Measurements from ENCODE around the gene MTA2. TPM values are rescaled to one million over a fixed set of nuclear protein-coding genes. Genes with fewer than 3 reads are reported as not detected.
"Not testable (repeated sequence)": the region's sequence is repeated elsewhere in the genome, so short reads cannot be mapped to it uniquely, and the experiment has no call there.

MTA2 gene
- total RNA-seq, 1 donor from 2014 or later = 224 TPM

DNA sequence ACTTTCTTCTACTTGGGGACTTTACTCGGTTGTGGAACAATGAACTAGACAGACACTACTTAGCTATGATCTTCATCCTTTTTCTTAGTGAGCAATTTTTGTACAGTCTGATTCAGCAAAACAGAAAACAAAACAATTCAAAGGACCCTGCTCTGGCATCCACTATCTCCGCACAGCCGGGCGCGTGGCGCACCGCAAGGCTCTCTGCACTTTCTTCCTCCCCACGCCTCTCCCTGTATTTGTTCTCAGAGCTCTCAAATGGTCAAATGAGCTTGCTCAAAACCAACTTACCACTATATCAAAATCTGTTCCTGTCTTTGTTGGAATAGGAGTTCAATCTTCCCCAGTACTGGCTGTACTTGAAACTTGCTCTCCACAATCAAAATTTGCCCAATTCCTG, 35.4 kb downstream of the MTA2 start:
- H3K9me3 Mint-ChIP-seq = no peaks in the 10 kb centered on the region

GRCh38 chr11:62565100-62565802, 36.4 kb downstream of the MTA2 start:
- Mint-ChIP-seq H3K27me3 (ENCODE audit: insufficient read depth) (no peaks in the 10 kb centered on the region), H3K9me3 (no peaks in the 10 kb centered on the region), H3K4me3 (no peak overlapping the region), H3K27ac (peak overlapping the region; percentile 20), H3K36me3 (ENCODE audit: low read depth) (peaks cover 54% of the 10 kb centered on the region), H3K4me1 (ENCODE audit: low read depth) (peaks cover 43% of the 10 kb centered on the region)
- intact Hi-C loops (cut with micrococcal nuclease) = no loop called here
- no peak for DNase-seq (ENCODE audit: low spot score)

More for the DNA sequence above, 35.4 kb downstream of the MTA2 start:
- Mint-ChIP-seq H3K4me1 (ENCODE audit: low read depth) (peaks cover 43% of the 10 kb centered on the region), H3K27ac (peak overlapping the region; percentile 37), H3K4me3 (no peak overlapping the region), H3K36me3 (ENCODE audit: low read depth) (peaks cover 55% of the 10 kb centered on the region), H3K27me3 (ENCODE audit: insufficient read depth) (no peaks in the 10 kb centered on the region)
- intact Hi-C loops (cut with micrococcal nuclease) = no loop called here
- DNase-seq (ENCODE audit: low spot score) = no peak

DNA sequence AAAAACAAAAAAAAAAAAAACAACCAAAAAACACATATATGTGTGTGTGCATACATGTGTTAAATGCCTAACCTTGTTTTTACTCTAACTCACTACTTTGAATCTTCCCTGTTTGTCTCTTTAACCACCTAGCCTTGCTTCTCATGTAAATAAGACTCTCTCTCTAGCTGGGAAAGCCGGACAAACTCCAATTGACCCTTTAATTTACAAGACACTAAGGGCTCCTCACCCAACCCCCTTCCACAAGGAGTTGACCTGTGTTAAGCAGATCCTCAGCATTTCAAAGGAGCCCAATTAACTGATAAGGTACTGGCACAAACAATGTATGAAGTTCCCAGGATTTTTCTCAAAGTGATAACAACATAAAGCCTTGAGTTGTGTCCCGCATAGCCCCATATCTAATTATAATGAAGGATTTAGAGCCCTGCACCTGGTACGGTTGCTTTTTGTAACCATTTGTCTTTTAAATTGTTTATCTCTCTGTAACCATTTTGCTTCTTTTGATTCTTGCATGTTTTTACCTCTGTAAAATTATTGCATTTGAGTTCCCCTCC, 39.9 kb downstream of the MTA2 start:
- intact Hi-C loops (cut with micrococcal nuclease); H3K9me3 Mint-ChIP-seq; H3K4me3 Mint-ChIP-seq; H3K27me3 Mint-ChIP-seq (ENCODE audit: insufficient read depth); DNase-seq (ENCODE audit: low spot score): not testable (repeated sequence)
- Mint-ChIP-seq H3K4me1 (ENCODE audit: low read depth) (peaks cover 62% of the 10 kb centered on the region), H3K36me3 (ENCODE audit: low read depth) (peaks cover 58% of the 10 kb centered on the region), H3K27ac (peak overlapping the region; percentile 54)

GRCh38 chr11:62560566-62561103, 41.0 kb downstream of the MTA2 start:
- Mint-ChIP-seq H3K4me3 (no peak overlapping the region), H3K4me1 (ENCODE audit: low read depth) (peaks cover 62% of the 10 kb centered on the region), H3K27ac (peak overlapping the region; percentile 41), H3K36me3 (ENCODE audit: low read depth) (peaks cover 47% of the 10 kb centered on the region), H3K27me3 (ENCODE audit: insufficient read depth) (no peaks in the 10 kb centered on the region), H3K9me3 (no peaks in the 10 kb centered on the region)
- intact Hi-C loops (cut with micrococcal nuclease) = loop anchor here (1.0 kb wide), 4 partner anchors 15 to 166 kb away; no protein-coding TSS in a partner anchor
- peak; percentile 62 for DNase-seq (ENCODE audit: low spot score)

DNA sequence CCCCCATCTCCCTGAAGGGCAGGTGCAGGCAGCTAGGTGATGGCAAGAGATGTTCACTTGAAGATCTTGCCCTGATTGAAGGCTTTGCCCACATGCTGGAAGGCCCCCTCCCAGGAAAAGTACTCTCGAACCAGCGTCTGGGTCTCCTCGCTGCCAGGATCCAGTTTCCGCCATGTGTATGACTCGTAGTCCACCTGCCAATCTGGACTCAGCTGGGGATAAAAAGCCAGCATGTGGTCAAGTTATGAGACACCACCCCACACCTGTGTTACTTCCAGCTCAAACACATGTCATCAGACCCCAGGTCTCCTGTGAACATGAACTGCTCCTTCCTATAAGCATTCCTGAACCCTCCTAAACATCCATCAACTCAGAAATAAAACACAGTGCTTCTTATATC, 42.0 kb downstream of the MTA2 start:
- peak overlapping the region; percentile 74 for H3K27ac Mint-ChIP-seq
- H3K4me3 Mint-ChIP-seq = peak overlapping the region; percentile 53
- H3K4me1 Mint-ChIP-seq (ENCODE audit: low read depth) = peaks cover 68% of the 10 kb centered on the region
- not testable (repeated sequence) for H3K9me3 Mint-ChIP-seq; H3K27me3 Mint-ChIP-seq (ENCODE audit: insufficient read depth); DNase-seq (ENCODE audit: low spot score)
- intact Hi-C loops (cut with micrococcal nuclease) = loop anchor here (1.0 to 5.0 kb wide), 6 partner anchors 14 to 592 kb away; partner anchors contain the start of gene FTH1
- H3K36me3 Mint-ChIP-seq (ENCODE audit: low read depth) = peaks cover 42% of the 10 kb centered on the region

GRCh38 chr11:62559204-62559603, 42.5 kb downstream of the MTA2 start:
- no peaks in the 10 kb centered on the region for H3K9me3 Mint-ChIP-seq
- intact Hi-C loops (cut with micrococcal nuclease) = loop anchor here (5.0 kb wide), 2 partner anchors 298 to 592 kb away; partner anchors contain the start of gene FTH1
- no peaks in the 10 kb centered on the region for H3K27me3 Mint-ChIP-seq (ENCODE audit: insufficient read depth)
- peak overlapping the region; percentile 53 for H3K4me3 Mint-ChIP-seq
- H3K36me3 Mint-ChIP-seq (ENCODE audit: low read depth) = peaks cover 45% of the 10 kb centered on the region
- no peak for DNase-seq (ENCODE audit: low spot score)
- H3K27ac Mint-ChIP-seq = peak overlapping the region; percentile 74
- H3K4me1 Mint-ChIP-seq (ENCODE audit: low read depth) = peaks cover 72% of the 10 kb centered on the region

DNA sequence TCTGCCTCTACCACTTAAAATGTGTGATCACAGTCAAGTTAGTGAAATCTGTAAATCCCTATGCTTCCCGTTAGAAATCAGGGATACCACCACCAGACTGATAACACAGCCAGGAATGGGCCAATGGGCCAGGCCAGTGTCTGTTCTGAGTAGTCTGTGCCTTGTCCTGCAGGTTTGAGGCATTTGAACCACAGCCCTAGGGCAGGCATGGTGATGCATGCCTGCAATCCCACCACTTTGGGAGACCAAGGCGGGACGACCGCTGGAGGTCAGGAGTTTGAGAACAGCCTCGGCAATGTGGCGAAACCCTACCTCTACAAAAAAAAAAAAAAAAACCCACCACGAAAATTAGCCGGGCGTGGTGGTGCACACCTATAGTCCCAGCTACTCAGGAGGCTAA, 43.0 kb downstream of the MTA2 start:
- Mint-ChIP-seq H3K27me3 (ENCODE audit: insufficient read depth) (no peaks in the 10 kb centered on the region), H3K4me1 (ENCODE audit: low read depth) (peaks cover 78% of the 10 kb centered on the region), H3K36me3 (ENCODE audit: low read depth) (peaks cover 43% of the 10 kb centered on the region), H3K27ac (peak overlapping the region; percentile 74), H3K4me3 (peak overlapping the region; percentile 9), H3K9me3 (no peaks in the 10 kb centered on the region)
- intact Hi-C loops (cut with micrococcal nuclease) = loop anchor here (5.0 kb wide), 2 partner anchors 299 to 591 kb away; partner anchors contain the start of gene FTH1
- DNase-seq (ENCODE audit: low spot score) = no peak

DNA sequence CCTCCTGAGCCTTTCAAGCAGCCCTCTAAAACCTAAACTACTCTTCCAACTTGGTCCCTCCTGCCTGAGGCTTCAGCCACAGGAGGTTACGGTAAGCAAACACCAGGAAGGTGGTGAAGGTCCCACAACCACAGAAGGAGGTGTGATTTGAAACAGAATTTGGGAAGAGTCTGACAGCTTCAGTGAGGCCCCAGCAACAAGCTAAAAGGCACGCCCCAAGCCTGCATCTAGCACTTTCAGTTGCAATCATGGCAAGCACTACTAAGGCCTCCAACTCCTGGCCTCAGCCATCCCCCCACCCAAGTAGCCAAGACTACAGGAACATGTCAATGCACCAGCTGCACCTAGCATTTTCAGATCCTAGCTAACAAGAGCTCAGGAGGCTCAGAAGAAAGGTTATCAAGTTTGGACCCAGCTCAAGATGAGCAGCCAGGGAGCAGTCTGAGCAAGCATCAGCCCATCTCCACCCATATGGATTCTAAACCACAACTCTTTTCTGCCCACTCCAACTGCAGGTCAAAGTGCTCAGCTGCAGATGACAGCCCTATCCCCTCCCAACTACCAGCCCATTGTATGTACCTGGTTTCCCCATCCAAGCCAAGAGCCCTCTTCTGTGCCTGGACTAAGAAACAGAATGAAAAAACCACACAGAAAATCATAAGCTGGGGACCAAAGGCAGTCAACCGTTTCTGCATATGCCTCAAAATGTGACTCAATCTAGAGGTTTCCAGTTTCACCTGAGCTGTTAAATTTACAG, 44.6 kb downstream of the MTA2 start:
- H3K27me3 Mint-ChIP-seq (ENCODE audit: insufficient read depth) = no peaks in the 10 kb centered on the region
- peak; percentile 82 for DNase-seq (ENCODE audit: low spot score)
- intact Hi-C loops (cut with micrococcal nuclease) = loop anchor here (1.0 to 5.0 kb wide), 9 partner anchors 11 to 590 kb away; partner anchors contain the start of genes AHNAK, C11orf98, CSKMT and EEF1G
- peak overlapping the region; percentile 73 for H3K4me3 Mint-ChIP-seq
- peak overlapping the region; percentile 99 for H3K27ac Mint-ChIP-seq
- H3K4me1 Mint-ChIP-seq (ENCODE audit: low read depth) = peaks cover 91% of the 10 kb centered on the region
- no peaks in the 10 kb centered on the region for H3K9me3 Mint-ChIP-seq
- peaks cover 39% of the 10 kb centered on the region for H3K36me3 Mint-ChIP-seq (ENCODE audit: low read depth)

DNA sequence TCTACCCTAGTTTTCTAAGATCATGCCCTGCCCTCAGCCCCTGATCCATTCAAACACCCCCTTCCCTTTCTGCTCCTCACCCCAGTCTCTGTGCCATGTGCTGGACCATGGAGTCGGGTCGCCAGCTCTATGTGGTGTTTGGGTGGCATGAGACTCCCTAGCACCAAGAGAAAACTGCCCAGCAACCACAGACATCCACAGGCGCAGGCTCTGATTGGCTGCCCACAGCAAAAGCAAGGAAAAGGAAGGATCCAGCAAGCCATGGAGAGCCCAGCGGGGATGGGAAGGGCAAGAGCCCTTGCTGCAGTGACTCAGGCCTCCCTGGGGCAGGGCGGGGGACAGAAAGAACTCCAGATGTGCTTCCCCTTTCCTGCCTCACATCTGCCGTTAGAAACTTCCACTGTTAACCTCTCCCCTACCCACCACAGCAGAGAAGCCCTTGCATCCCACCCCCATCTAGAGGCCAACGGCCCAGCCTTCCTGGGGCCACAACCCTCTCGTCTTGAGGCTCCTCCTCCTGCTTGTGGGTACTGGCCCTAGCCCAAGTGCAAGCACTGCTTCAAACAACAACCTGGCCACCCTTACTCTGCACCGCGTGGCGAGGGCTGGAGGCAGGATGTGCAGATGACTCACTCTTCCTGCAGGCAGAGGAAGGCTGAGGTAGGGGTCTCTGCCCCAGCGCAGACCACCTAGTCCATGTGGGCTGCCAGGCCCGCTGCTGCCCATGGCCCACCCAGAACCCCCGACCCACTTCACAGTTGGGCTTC, 45.4 kb downstream of the MTA2 start:
- Mint-ChIP-seq H3K4me3 (peak overlapping the region; percentile 73), H3K27ac (peak overlapping the region; percentile 99), H3K9me3 (no peaks in the 10 kb centered on the region), H3K4me1 (ENCODE audit: low read depth) (peaks cover 93% of the 10 kb centered on the region), H3K36me3 (ENCODE audit: low read depth) (peaks cover 36% of the 10 kb centered on the region), H3K27me3 (ENCODE audit: insufficient read depth) (no peaks in the 10 kb centered on the region)
- DNase-seq (ENCODE audit: low spot score) = peak; percentile 87
- intact Hi-C loops (cut with micrococcal nuclease) = loop anchor here (1.0 to 5.0 kb wide), 6 partner anchors 10 to 589 kb away; partner anchors contain the start of genes AHNAK, C11orf98, CSKMT and FTH1

GRCh38 chr11:62555464-62556107, 46.1 kb downstream of the MTA2 start:
- intact Hi-C loops (cut with micrococcal nuclease) = loop anchor here (1.0 to 5.0 kb wide), 7 partner anchors 9 to 588 kb away; partner anchors contain the start of genes AHNAK, C11orf98, CSKMT and FTH1
- H3K27ac Mint-ChIP-seq = peak overlapping the region; percentile 99
- peak overlapping the region; percentile 73 for H3K4me3 Mint-ChIP-seq
- peaks cover 95% of the 10 kb centered on the region for H3K4me1 Mint-ChIP-seq (ENCODE audit: low read depth)
- no peaks in the 10 kb centered on the region for H3K27me3 Mint-ChIP-seq (ENCODE audit: insufficient read depth)
- H3K36me3 Mint-ChIP-seq (ENCODE audit: low read depth) = peaks cover 32% of the 10 kb centered on the region
- DNase-seq (ENCODE audit: low spot score) = peak; percentile 67
- H3K9me3 Mint-ChIP-seq = no peaks in the 10 kb centered on the region

DNA sequence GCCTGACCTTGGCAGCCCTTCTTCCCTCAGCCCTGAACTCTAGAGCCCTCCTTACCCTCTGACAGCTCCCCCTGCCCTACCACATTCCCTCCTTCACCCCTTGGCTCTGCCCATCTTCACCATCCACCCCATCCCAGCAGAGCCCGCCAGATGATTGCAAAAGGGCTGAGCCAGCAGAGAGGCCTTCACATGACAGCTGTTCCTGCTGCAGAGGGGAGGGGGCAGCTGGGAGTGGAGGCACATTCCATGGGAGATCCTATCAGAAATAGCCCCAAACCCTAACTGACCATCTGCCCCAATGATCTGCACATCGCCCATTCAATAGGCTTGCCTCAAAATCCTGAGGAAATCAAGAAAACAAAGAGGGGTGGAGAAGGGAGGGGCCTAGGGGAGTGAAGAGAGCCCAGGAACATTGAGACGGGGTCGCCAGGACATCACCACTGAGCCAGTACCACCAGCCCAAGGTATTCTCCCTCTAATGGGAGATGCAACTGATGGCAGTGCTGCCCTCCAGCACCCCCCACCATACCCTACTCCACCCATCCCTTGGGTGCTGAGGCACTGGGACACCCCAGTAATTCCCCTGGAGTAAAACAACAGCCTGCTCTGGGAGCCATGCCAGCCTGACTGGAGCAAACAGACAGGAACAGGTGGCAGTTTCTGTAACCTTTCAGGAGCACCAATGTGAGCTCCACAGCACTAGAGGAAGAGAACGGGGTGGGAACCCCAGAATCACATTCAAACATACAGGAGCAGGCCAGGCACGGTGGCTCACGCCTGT, 47.1 kb downstream of the MTA2 start:
- Mint-ChIP-seq H3K4me1 (ENCODE audit: low read depth) (peaks cover 95% of the 10 kb centered on the region), H3K27me3 (ENCODE audit: insufficient read depth) (peaks cover 7% of the 10 kb centered on the region), H3K36me3 (ENCODE audit: low read depth) (peaks cover 23% of the 10 kb centered on the region), H3K27ac (peak overlapping the region; percentile 99), H3K4me3 (peak overlapping the region; percentile 59), H3K9me3 (no peaks in the 10 kb centered on the region)
- intact Hi-C loops (cut with micrococcal nuclease) = loop anchor here (2.0 to 5.0 kb wide), 4 partner anchors 303 to 1118 kb away; partner anchors contain the start of genes ATL3, FTH1 and SLC3A2
- no peak for DNase-seq (ENCODE audit: low spot score)
